ENCODE data around the gene RGS19.
A peak's percentile ranks its signal among the peaks of the same experiment; 100 is the strongest.

RGS19 gene

GRCh38 chr20:64064145-64064698, 15.1 kb downstream of the RGS19 start:
- TF ChIP-seq CTCF (conservative IDR thresholded peaks at IDR 0.05; ENCODE audit: low read depth, low read length) = no peak
- peak overlapping the region; percentile 79 for H3K4me3 ChIP-seq (ENCODE audit: low read depth, low read length)
- DNase-seq (ENCODE audit: low read depth) = no peak

- peak overlapping the region; percentile 79 for H3K4me3 ChIP-seq (ENCODE audit: low read depth, low read length)
- TF ChIP-seq CTCF (conservative IDR thresholded peaks at IDR 0.05; ENCODE audit: low read depth, low read length) = no peak
- no peak for DNase-seq (ENCODE audit: low read depth)
These were observed 15.8 kb downstream of the RGS19 start for GRCh38 chr20:64063389-64064144.

GRCh38 chr20:64062596-64063388, 16.5 kb downstream of the RGS19 start, which contains the start of gene TCEA2:
TCEA2 (plus strand) TSS chr20:64063198; CDS start chr20:64063313, 115 bp downstream.
- TF ChIP-seq CTCF (conservative IDR thresholded peaks at IDR 0.05; ENCODE audit: low read depth, low read length) = no peak
- peak within 1 kb of the TSS; percentile 79 for H3K4me3 ChIP-seq (ENCODE audit: low read depth, low read length)
- peak; percentile 97 for DNase-seq (ENCODE audit: low read depth)

- no peak for DNase-seq (ENCODE audit: low read depth)
- no peak for TF ChIP-seq CTCF (conservative IDR thresholded peaks at IDR 0.05; ENCODE audit: low read depth, low read length)
- peak overlapping the region; percentile 79 for H3K4me3 ChIP-seq (ENCODE audit: low read depth, low read length)
These were observed 17.1 kb downstream of the RGS19 start for GRCh38 chr20:64062276-64062595.

GRCh38 chr20:64058536-64058935, 20.8 kb downstream of the RGS19 start:
- peak; percentile 70 for DNase-seq (ENCODE audit: low read depth)
- H3K4me3 ChIP-seq (ENCODE audit: low read depth, low read length) = no peak overlapping the region
- no peak for TF ChIP-seq CTCF (conservative IDR thresholded peaks at IDR 0.05; ENCODE audit: low read depth, low read length)

- peak; percentile 67 for DNase-seq (ENCODE audit: low read depth)
- TF ChIP-seq CTCF (conservative IDR thresholded peaks at IDR 0.05; ENCODE audit: low read depth, low read length) = peak; percentile 86
- H3K4me3 ChIP-seq (ENCODE audit: low read depth, low read length) = no peak overlapping the region
These were observed 21.5 kb downstream of the RGS19 start for GRCh38 chr20:64057628-64058498.
